Panc1 (cell line): ENCODE data around the gene IFI30. TPM values are rescaled to one million over a fixed set of nuclear protein-coding genes. Genes with fewer than 3 reads are reported as not detected.

Experiments
- ATAC-seq: fragments of 200-7000 bp; cut with Tn5 transposase; 2 replicates; pipeline ENCODE4 v1.9.1; 2020; ENCODE audit warnings: mild to moderate bottlenecking, moderate library complexity
- BruUV-seq: library from RNA; stranded (reverse); fragments of 400-500 nt; replicated peaks from 2 replicates; lab custom pipeline; 2021; lab: Mats Ljungman, UMichigan
- CTCF ChIA-PET: fragments of 300-600 bp; sonication (Branson Sonifier 250); formaldehyde crosslinking; loops from one replicate; lab custom pipeline; 2022; ENCODE audit warnings: antibody characterized with exemption; lab: Charles Lee
- POLR2A ChIA-PET: fragments of 300-600 bp; sonication (Branson Sonifier 250); formaldehyde crosslinking; loops from one replicate; lab custom pipeline; 2022; ENCODE audit warnings: antibody characterized with exemption; lab: Charles Lee
- DNase-seq: peaks from one replicate; pipeline ENCODE4 v3.0.0-alpha.2; 2010; ENCODE audit warnings: low read depth, low spot score
- H3K27ac ChIP-seq: 2 replicates; pipeline ENCODE4 v1.5.1; 2011; ENCODE audit warnings: mild to moderate bottlenecking, low read length, inconsistent platforms
- H3K27me3 ChIP-seq: fragments of 200-500 bp; sonication (Bioruptor generic); 2 replicates; pipeline ENCODE4 v1.6.0; 2014; ENCODE audit warnings: low read length, inconsistent platforms; ENCODE audit not compliant: control insufficient read depth, insufficient read depth
- H3K36me3 ChIP-seq: fragments of 200-500 bp; sonication (Bioruptor generic); 2 replicates; pipeline ENCODE4 v1.5.1; 2014; ENCODE audit warnings: inconsistent platforms, mild to moderate bottlenecking, low read length, moderate library complexity; ENCODE audit not compliant: control insufficient read depth, insufficient read depth
- H3K4me1 ChIP-seq: 2 replicates; pipeline ENCODE4 v1.5.1; 2011; ENCODE audit warnings: inconsistent platforms, mild to moderate bottlenecking, low read length, moderate library complexity; ENCODE audit not compliant: control insufficient read depth, insufficient read depth
- H3K4me3 ChIP-seq, 2 experiments: 2 replicates each; pipeline ENCODE4 v1.5.1; 2011 to 2012; ENCODE audit warnings: low read depth in 2 of 2, low read length in 2 of 2, mild to moderate bottlenecking in 2 of 2, inconsistent platforms in 1 of 2, moderate library complexity in 1 of 2
- H3K9me3 ChIP-seq: fragments of 200-500 bp; sonication (Bioruptor generic); 2 replicates; pipeline ENCODE4 v1.5.1; 2014; ENCODE audit warnings: low read depth, mild to moderate bottlenecking, inconsistent platforms, low read length, moderate library complexity; ENCODE audit not compliant: control insufficient read depth, insufficient read depth
- POLR2AphosphoS5 ChIP-seq: IDR thresholded peaks from 2 replicates; pipeline ENCODE4 v1.6.1; 2012; ENCODE audit warnings: mild to moderate bottlenecking, low read depth, low read length, moderate library complexity
- SIN3A ChIP-seq: IDR thresholded peaks from 2 replicates; pipeline ENCODE4 v1.6.1; 2012; ENCODE audit warnings: low read depth, mild to moderate bottlenecking, low read length, moderate library complexity, borderline replicate concordance; ENCODE audit not compliant: insufficient read depth
- TCF7L2 ChIP-seq: IDR thresholded peaks from 2 replicates; pipeline ENCODE4 v1.6.1; 2011; ENCODE audit warnings: mild to moderate bottlenecking, low read depth, low read length, inconsistent platforms
- in situ Hi-C: cut with HindIII; loops from 2 replicates; pipeline ENCODE4 v1.10.0; 2016; ENCODE audit warnings: low sequenced_read_pairs, low pct_unique_long_range_greater_than_20kb
- intact Hi-C: fragments of 100-400 bp; cut with micrococcal nuclease; formaldehyde crosslinking; loops from one replicate; pipeline ENCODE4 v1.10.0; 2022; ENCODE audit not compliant: unreplicated experiment
- total RNA-seq: library from RNA; stranded (reverse); gene quantifications from one replicate; pipeline ENCODE4 v1.2.1, GENCODE V29; 2021; ENCODE audit not compliant: unreplicated experiment
- TF ChIP-seq, protein P1 (sequence below), 2 experiments: IDR thresholded peaks; 2 replicates each; pipeline ENCODE4 v1.6.1; 2011 to 2012; ENCODE audit warnings: low read depth in 2 of 2, control low read depth in 1 of 2, low read length in 1 of 2, mild to moderate bottlenecking in 1 of 2, moderate library complexity in 1 of 2; ENCODE audit not compliant: insufficient read depth in 1 of 2
- TF ChIP-seq, protein P2 (sequence below): fragments of 450-650 bp; IDR thresholded peaks from 2 replicates; pipeline ENCODE4 v1.5.1; 2017; ENCODE audit warnings: mild to moderate bottlenecking

IFI30 gene
- total RNA-seq, 1 experiment from 2014 or later: 39.7 TPM

DNA sequence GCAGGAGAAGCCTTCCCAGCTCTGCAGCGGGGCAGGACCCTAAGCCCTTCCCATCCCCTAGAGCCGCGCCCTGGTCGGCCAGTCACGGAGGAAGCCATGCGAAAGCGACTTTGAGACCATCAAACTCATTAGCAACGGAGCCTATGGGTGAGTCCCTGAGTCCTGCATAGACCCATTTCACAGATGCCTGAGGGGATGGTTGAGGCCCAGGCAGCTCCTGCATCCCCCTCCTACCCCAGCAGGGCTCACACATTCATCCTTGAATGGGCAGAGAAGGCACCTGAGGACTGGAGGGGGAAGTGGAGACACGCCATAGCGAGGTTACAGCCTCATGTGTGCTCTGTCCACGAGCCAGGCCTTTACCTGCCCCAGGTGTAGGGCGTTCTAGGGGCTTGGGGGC is 44.8 kb upstream of the IFI30 start:
- Histone ChIP-seq H3K4me3 (no peak overlapping the region), H3K27ac (no peak overlapping the region), H3K27me3 (no peaks in the 10 kb centered on the region), H3K9me3 (no peaks in the 10 kb centered on the region), H3K36me3 (no peaks in the 10 kb centered on the region), H3K4me1 (no peaks in the 10 kb centered on the region)
- BruUV-seq: no TSS peak
- in situ Hi-C loops (no loop called here), intact Hi-C loops (no loop called here)
- CTCF ChIA-PET: no interaction called here
- POLR2A ChIA-PET: no interaction called here
- ATAC-seq: no peak
- TF ChIP-seq, protein P1, sequence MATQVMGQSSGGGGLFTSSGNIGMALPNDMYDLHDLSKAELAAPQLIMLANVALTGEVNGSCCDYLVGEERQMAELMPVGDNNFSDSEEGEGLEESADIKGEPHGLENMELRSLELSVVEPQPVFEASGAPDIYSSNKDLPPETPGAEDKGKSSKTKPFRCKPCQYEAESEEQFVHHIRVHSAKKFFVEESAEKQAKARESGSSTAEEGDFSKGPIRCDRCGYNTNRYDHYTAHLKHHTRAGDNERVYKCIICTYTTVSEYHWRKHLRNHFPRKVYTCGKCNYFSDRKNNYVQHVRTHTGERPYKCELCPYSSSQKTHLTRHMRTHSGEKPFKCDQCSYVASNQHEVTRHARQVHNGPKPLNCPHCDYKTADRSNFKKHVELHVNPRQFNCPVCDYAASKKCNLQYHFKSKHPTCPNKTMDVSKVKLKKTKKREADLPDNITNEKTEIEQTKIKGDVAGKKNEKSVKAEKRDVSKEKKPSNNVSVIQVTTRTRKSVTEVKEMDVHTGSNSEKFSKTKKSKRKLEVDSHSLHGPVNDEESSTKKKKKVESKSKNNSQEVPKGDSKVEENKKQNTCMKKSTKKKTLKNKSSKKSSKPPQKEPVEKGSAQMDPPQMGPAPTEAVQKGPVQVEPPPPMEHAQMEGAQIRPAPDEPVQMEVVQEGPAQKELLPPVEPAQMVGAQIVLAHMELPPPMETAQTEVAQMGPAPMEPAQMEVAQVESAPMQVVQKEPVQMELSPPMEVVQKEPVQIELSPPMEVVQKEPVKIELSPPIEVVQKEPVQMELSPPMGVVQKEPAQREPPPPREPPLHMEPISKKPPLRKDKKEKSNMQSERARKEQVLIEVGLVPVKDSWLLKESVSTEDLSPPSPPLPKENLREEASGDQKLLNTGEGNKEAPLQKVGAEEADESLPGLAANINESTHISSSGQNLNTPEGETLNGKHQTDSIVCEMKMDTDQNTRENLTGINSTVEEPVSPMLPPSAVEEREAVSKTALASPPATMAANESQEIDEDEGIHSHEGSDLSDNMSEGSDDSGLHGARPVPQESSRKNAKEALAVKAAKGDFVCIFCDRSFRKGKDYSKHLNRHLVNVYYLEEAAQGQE (IDR thresholded peaks at IDR 0.05; ENCODE audit: insufficient read depth in 1 of 2, low read depth in 2 of 2, low read length in 1 of 2): no peak
- TF ChIP-seq POLR2AphosphoS5 (no peak), SIN3A (no peak), TCF7L2 (no peak)
- TF ChIP-seq, protein P2, sequence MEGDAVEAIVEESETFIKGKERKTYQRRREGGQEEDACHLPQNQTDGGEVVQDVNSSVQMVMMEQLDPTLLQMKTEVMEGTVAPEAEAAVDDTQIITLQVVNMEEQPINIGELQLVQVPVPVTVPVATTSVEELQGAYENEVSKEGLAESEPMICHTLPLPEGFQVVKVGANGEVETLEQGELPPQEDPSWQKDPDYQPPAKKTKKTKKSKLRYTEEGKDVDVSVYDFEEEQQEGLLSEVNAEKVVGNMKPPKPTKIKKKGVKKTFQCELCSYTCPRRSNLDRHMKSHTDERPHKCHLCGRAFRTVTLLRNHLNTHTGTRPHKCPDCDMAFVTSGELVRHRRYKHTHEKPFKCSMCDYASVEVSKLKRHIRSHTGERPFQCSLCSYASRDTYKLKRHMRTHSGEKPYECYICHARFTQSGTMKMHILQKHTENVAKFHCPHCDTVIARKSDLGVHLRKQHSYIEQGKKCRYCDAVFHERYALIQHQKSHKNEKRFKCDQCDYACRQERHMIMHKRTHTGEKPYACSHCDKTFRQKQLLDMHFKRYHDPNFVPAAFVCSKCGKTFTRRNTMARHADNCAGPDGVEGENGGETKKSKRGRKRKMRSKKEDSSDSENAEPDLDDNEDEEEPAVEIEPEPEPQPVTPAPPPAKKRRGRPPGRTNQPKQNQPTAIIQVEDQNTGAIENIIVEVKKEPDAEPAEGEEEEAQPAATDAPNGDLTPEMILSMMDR: no peak
- DNase-seq: no peak

DNA sequence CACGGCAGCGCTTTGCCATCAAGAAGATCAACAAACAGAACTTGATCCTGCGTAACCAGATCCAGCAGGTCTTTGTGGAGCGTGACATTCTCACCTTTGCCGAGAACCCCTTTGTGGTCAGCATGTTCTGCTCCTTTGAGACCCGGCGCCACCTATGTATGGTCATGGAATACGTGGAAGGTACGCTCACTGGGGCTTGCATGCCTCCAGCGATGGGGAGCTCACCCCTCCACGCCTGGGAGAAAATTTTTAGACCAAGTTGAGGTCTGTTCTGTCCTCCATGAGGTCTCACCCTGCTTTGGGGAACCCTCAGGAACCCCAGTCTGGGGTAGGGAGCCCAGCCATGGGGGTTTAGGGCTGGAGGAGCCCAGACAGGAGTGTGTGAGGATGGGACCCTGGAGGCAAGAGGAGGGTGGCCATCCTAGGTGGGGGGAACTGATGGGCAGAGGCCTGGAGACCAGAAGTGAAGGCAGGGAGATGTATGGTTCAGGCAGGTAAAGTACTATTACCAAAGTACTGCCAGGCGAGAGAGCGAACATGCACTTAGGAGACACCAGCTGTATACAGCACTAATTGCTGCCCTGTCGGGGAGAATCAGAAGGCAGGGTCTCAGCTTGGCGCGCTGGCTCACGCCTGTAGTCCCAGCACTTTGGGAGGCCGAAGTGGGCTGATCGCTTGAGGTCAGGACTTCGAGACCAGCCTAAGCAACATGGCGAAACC is 42.9 kb upstream of the IFI30 start:
- H3K9me3 ChIP-seq: no peaks in the 10 kb centered on the region
- TF ChIP-seq TCF7L2 (no peak), POLR2AphosphoS5 (no peak), SIN3A (no peak)
- TF ChIP-seq, protein P1 (IDR thresholded peaks at IDR 0.05; ENCODE audit: insufficient read depth in 1 of 2, low read depth in 2 of 2, low read length in 1 of 2): no peak
- TF ChIP-seq, protein P2: no peak
- H3K36me3 ChIP-seq: no peaks in the 10 kb centered on the region
- in situ Hi-C loops (no loop called here), intact Hi-C loops (no loop called here)
- BruUV-seq: no TSS peak
- H3K4me1 ChIP-seq: no peaks in the 10 kb centered on the region
- no peak overlapping the region for H3K27ac ChIP-seq
- DNase-seq (no peak), ATAC-seq (no peak)
- ChIA-PET CTCF (interaction anchor here (0.6 kb wide), 1 partner anchor 38 kb away, joined by 4 read pairs; no protein-coding TSS in a partner anchor), POLR2A (interaction anchor here (0.5 kb wide), 1 partner anchor 24 kb away, joined by 4 read pairs; no protein-coding TSS in a partner anchor)
- H3K27me3 ChIP-seq: no peaks in the 10 kb centered on the region
- no peak overlapping the region for H3K4me3 ChIP-seq
